HepG2 (cell line): ENCODE results near the gene LYSMD3. TPM values are rescaled to one million over a fixed set of nuclear protein-coding genes. Genes with fewer than 3 reads are reported as not detected.

Experiments used
- PPARG ChIP-seq: conservative IDR thresholded peaks from 2 replicates; pipeline ENCODE4 v1.6.1; 2016; ENCODE audit warnings: missing biosample characterization, missing genetic modification reagents
- ZMYM2 ChIP-seq: sonication (generic); formaldehyde crosslinking; IDR thresholded peaks from 2 replicates; pipeline ENCODE4 v1.8.0; 2022; ENCODE audit warnings: mild to moderate bottlenecking, missing genetic modification reagents
- ZNF30 ChIP-seq: sonication (generic); formaldehyde crosslinking; IDR thresholded peaks from 2 replicates; pipeline ENCODE4 v1.5.0; 2020; ENCODE audit warnings: mild to moderate bottlenecking, missing genetic modification reagents
- ZNF598 ChIP-seq: sonication (generic); formaldehyde crosslinking; IDR thresholded peaks from 2 replicates; pipeline ENCODE4 v1.5.1; 2020; ENCODE audit warnings: mild to moderate bottlenecking, missing genetic modification reagents, borderline replicate concordance
- ZNF678 ChIP-seq: sonication (generic); formaldehyde crosslinking; IDR thresholded peaks from 2 replicates; pipeline ENCODE4 v1.4.0; 2020; ENCODE audit warnings: mild to moderate bottlenecking, missing genetic modification reagents
- ZNF773 ChIP-seq: sonication (generic); formaldehyde crosslinking; IDR thresholded peaks from 2 replicates; pipeline ENCODE4 v1.4.0; 2020; ENCODE audit warnings: missing genetic modification reagents, borderline replicate concordance
- polyA plus RNA-seq, 8 experiments: library from polyadenylated mRNA; depleted of rRNA in 3 of 8; stranded (reverse) in 7 of 8; unstranded in 1 of 8; fragments of >200 nt; fragmentation: Illumina TruSeq in 4 of 8; extraction: Trizol in 4 of 8; gene quantifications; 2 replicates each; pipeline versions ENCODE4 v1.2.1 to v1.2.3, GENCODE V29; 2011 to 2016; ENCODE audit warnings: low read depth in 4 of 8, missing spikeins in 1 of 8, mixed read lengths in 1 of 8; ENCODE audit not compliant: insufficient read depth in 1 of 8
- total RNA-seq, 5 experiments: library from RNA; depleted of rRNA; stranded (reverse); fragments of >200 nt; fragmentation: Illumina TruSeq; extraction: Trizol; gene quantifications; 2 replicates each; pipeline ENCODE4 v1.2.3, GENCODE V29; 2016; ENCODE audit warnings: low read depth in 1 of 5
- TF ChIP-seq, protein P1 (sequence below): sonication (generic); formaldehyde crosslinking; IDR thresholded peaks from 2 replicates; pipeline ENCODE4 v1.4.0; 2020; ENCODE audit warnings: mild to moderate bottlenecking, missing genetic modification reagents
- TF ChIP-seq, protein P2 (sequence below): sonication (generic); formaldehyde crosslinking; IDR thresholded peaks from 2 replicates; pipeline ENCODE4 v1.5.0; 2020; ENCODE audit warnings: missing genetic modification reagents
- TF ChIP-seq, protein P3 (sequence below): sonication (generic); formaldehyde crosslinking; IDR thresholded peaks from 2 replicates; pipeline ENCODE4 v1.8.0; 2022; ENCODE audit warnings: mild to moderate bottlenecking, missing genetic modification reagents, borderline replicate concordance
- TF ChIP-seq, protein P4 (sequence below): sonication (generic); formaldehyde crosslinking; IDR thresholded peaks from 2 replicates; pipeline ENCODE4 v1.4.0; 2020; ENCODE audit warnings: missing genetic modification reagents
- TF ChIP-seq, protein P5 (sequence below): IDR thresholded peaks from 2 replicates; pipeline ENCODE4 v1.6.1; 2018; ENCODE audit warnings: missing genetic modification reagents
- TF ChIP-seq, protein P6 (sequence below): sonication (generic); formaldehyde crosslinking; IDR thresholded peaks from 2 replicates; pipeline ENCODE4 v1.8.0; 2022; ENCODE audit warnings: mild to moderate bottlenecking, missing genetic modification reagents, moderate library complexity
- TF ChIP-seq, protein P7 (sequence below): sonication (generic); formaldehyde crosslinking; IDR thresholded peaks from 2 replicates; pipeline ENCODE4 v1.5.0; 2020; ENCODE audit warnings: missing genetic modification reagents

LYSMD3 gene
- total and polyA plus RNA-seq, 2 of the 13 experiments (the other 11 are each of a cell fraction or from before 2014, with no cell fraction given), result 9.1 to 13.8 TPM

DNA sequence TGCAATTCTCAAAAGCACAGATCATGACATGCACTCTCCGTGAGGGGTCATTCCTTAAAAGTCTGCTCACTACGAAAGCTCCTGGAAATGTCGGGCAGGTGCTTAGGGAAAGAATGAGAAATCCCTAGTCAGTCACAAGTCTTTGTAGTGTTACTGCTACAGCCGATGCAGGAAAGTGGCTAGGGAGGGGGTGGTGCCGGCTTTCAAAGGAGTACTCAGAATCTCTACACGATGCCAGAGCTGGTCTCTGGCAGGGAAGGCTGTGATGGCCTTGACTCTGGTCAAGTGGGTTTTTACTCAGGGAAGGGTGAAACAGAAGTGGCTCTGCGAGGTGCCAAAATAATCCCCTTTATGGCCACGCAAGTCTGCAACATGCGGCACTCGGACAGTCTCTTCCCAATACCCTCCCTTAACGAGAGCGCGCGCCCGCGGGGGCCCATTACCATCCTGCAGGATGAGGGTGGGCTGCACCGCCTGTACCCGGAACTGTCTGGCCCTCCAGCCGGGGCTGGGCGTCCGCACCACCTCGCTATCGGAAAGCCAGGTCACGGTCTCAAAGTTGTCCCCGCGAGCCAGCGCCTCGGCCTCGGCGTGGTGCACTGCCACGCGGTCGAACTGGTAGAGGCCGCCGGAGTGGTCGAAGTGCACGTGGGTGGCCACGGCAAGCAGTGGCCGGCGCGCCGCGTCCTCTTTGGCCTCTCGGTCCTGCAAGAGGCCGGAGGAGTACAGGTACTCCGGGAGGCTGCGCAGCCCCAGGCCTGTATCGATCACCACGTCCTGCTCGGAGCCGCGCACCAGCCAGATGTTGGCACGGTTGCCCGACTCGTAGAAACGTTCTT lies 55.8 kb downstream of the LYSMD3 start (continued):
- TF ChIP-seq, protein P1, sequence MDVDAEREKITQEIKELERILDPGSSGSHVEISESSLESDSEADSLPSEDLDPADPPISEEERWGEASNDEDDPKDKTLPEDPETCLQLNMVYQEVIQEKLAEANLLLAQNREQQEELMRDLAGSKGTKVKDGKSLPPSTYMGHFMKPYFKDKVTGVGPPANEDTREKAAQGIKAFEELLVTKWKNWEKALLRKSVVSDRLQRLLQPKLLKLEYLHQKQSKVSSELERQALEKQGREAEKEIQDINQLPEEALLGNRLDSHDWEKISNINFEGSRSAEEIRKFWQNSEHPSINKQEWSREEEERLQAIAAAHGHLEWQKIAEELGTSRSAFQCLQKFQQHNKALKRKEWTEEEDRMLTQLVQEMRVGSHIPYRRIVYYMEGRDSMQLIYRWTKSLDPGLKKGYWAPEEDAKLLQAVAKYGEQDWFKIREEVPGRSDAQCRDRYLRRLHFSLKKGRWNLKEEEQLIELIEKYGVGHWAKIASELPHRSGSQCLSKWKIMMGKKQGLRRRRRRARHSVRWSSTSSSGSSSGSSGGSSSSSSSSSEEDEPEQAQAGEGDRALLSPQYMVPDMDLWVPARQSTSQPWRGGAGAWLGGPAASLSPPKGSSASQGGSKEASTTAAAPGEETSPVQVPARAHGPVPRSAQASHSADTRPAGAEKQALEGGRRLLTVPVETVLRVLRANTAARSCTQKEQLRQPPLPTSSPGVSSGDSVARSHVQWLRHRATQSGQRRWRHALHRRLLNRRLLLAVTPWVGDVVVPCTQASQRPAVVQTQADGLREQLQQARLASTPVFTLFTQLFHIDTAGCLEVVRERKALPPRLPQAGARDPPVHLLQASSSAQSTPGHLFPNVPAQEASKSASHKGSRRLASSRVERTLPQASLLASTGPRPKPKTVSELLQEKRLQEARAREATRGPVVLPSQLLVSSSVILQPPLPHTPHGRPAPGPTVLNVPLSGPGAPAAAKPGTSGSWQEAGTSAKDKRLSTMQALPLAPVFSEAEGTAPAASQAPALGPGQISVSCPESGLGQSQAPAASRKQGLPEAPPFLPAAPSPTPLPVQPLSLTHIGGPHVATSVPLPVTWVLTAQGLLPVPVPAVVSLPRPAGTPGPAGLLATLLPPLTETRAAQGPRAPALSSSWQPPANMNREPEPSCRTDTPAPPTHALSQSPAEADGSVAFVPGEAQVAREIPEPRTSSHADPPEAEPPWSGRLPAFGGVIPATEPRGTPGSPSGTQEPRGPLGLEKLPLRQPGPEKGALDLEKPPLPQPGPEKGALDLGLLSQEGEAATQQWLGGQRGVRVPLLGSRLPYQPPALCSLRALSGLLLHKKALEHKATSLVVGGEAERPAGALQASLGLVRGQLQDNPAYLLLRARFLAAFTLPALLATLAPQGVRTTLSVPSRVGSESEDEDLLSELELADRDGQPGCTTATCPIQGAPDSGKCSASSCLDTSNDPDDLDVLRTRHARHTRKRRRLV, result no peak; the same call in 1 of the 2 replicates
- TF ChIP-seq ZNF598 (CRISPR knock-in tag) (peak; percentile 70; the same call in 1 of the 2 replicates), ZNF773 (peak; percentile 74; the same call in 1 of the 2 replicates), ZNF30 (CRISPR knock-in tag) (peak; percentile 89), ZNF678 (CRISPR knock-in tag) (0 out of 2 replicates have a peak, but pooled peaks have one; percentile 36), PPARG (0 out of 2 replicates have a peak, but pooled peaks have one; percentile 23), ZMYM2 (CRISPR knock-in tag) (peak; percentile 45; the same call in 1 of the 2 replicates)
- TF ChIP-seq, protein P2, sequence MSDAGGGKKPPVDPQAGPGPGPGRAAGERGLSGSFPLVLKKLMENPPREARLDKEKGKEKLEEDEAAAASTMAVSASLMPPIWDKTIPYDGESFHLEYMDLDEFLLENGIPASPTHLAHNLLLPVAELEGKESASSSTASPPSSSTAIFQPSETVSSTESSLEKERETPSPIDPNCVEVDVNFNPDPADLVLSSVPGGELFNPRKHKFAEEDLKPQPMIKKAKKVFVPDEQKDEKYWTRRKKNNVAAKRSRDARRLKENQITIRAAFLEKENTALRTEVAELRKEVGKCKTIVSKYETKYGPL (CRISPR knock-in tag), result 0 out of 2 replicates have a peak, but pooled peaks have one; percentile 73
- TF ChIP-seq, protein P3, sequence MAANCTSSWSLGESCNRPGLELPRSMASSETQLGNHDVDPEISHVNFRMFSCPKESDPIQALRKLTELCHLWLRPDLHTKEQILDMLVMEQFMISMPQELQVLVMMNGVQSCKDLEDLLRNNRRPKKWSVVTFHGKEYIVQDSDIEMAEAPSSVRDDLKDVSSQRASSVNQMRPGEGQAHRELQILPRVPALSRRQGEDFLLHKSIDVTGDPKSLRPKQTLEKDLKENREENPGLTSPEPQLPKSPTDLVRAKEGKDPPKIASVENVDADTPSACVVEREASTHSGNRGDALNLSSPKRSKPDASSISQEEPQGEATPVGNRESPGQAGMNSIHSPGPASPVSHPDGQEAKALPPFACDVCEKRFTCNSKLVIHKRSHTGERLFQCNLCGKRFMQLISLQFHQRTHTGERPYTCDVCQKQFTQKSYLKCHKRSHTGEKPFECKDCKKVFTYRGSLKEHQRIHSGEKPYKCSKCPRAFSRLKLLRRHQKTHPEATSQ (CRISPR knock-in tag), result peak; percentile 67; the same call in 1 of the 2 replicates
- TF ChIP-seq, protein P4, sequence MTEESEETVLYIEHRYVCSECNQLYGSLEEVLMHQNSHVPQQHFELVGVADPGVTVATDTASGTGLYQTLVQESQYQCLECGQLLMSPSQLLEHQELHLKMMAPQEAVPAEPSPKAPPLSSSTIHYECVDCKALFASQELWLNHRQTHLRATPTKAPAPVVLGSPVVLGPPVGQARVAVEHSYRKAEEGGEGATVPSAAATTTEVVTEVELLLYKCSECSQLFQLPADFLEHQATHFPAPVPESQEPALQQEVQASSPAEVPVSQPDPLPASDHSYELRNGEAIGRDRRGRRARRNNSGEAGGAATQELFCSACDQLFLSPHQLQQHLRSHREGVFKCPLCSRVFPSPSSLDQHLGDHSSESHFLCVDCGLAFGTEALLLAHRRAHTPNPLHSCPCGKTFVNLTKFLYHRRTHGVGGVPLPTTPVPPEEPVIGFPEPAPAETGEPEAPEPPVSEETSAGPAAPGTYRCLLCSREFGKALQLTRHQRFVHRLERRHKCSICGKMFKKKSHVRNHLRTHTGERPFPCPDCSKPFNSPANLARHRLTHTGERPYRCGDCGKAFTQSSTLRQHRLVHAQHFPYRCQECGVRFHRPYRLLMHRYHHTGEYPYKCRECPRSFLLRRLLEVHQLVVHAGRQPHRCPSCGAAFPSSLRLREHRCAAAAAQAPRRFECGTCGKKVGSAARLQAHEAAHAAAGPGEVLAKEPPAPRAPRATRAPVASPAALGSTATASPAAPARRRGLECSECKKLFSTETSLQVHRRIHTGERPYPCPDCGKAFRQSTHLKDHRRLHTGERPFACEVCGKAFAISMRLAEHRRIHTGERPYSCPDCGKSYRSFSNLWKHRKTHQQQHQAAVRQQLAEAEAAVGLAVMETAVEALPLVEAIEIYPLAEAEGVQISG, result peak; percentile 10; the same call in 1 of the 2 replicates
- TF ChIP-seq, protein P5, sequence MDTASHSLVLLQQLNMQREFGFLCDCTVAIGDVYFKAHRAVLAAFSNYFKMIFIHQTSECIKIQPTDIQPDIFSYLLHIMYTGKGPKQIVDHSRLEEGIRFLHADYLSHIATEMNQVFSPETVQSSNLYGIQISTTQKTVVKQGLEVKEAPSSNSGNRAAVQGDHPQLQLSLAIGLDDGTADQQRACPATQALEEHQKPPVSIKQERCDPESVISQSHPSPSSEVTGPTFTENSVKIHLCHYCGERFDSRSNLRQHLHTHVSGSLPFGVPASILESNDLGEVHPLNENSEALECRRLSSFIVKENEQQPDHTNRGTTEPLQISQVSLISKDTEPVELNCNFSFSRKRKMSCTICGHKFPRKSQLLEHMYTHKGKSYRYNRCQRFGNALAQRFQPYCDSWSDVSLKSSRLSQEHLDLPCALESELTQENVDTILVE, result no peak; the same call in 1 of the 2 replicates
- TF ChIP-seq, protein P6, sequence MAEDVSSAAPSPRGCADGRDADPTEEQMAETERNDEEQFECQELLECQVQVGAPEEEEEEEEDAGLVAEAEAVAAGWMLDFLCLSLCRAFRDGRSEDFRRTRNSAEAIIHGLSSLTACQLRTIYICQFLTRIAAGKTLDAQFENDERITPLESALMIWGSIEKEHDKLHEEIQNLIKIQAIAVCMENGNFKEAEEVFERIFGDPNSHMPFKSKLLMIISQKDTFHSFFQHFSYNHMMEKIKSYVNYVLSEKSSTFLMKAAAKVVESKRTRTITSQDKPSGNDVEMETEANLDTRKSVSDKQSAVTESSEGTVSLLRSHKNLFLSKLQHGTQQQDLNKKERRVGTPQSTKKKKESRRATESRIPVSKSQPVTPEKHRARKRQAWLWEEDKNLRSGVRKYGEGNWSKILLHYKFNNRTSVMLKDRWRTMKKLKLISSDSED (CRISPR knock-in tag), result no peak
- TF ChIP-seq, protein P7, sequence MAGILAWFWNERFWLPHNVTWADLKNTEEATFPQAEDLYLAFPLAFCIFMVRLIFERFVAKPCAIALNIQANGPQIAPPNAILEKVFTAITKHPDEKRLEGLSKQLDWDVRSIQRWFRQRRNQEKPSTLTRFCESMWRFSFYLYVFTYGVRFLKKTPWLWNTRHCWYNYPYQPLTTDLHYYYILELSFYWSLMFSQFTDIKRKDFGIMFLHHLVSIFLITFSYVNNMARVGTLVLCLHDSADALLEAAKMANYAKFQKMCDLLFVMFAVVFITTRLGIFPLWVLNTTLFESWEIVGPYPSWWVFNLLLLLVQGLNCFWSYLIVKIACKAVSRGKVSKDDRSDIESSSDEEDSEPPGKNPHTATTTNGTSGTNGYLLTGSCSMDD (CRISPR knock-in tag), result peak; percentile 85; the same call in 1 of the 2 replicates
